Adrenal gland (tissue), 12 donors: ENCODE data around the gene CCDC186. TPM values are rescaled to one million over a fixed set of nuclear protein-coding genes. Genes with fewer than 3 reads are reported as not detected.

Source experiments
- DNase-seq, 7 donors: peaks; one replicate each; pipeline ENCODE4 v3.0.0-alpha.2; 2019 to 2020
- H3K27ac ChIP-seq, 5 donors: fragments of 200-600 bp; sonication (generic) in 4 of 5; 1 replicate in 3 of 5; 2 replicates in 2 of 5; pipeline versions ENCODE4 v1.5.1 to v1.8.0; 2016 to 2020; ENCODE audit warnings: mild to moderate bottlenecking in 1 of 5
- H3K27me3 ChIP-seq: fragments of 200-600 bp; 2 replicates; pipeline ENCODE4 v1.8.0; 2021
- H3K36me3 ChIP-seq, 2 donors: fragments of 200-600 bp; replicated peaks in 1 of 2; 1 replicate in 1 of 2; 2 replicates in 1 of 2; pipeline versions ENCODE4 v1.5.1 to v1.8.0; 2018 to 2022
- H3K4me1 ChIP-seq, 2 donors: fragments of 200-600 bp; replicated peaks in 1 of 2; 1 replicate in 1 of 2; 2 replicates in 1 of 2; pipeline versions ENCODE4 v1.5.1 to v1.8.0; 2018 to 2021
- H3K4me3 ChIP-seq, 4 donors: fragments of 200-600 bp; sonication (generic) in 3 of 4; one replicate each; pipeline ENCODE4 v1.5.1; 2016 to 2018
- H3K9me3 ChIP-seq, 3 donors: fragments of 200-600 bp; sonication (generic) in 1 of 3; replicated peaks in 1 of 3; 1 replicate in 2 of 3; 2 replicates in 1 of 3; pipeline versions ENCODE4 v1.5.1 to v1.8.0; 2016 to 2021
- POLR2A ChIP-seq, 2 donors: fragments of 450-650 bp; IDR thresholded peaks; one replicate each; pipeline ENCODE4 v1.6.1; 2017; ENCODE audit warnings: antibody characterized with exemption in 2 of 2, mild to moderate bottlenecking in 2 of 2, moderate library complexity in 1 of 2
- WGBS, 4 donors: extraction: QIAGEN DNeasy Blood & Tissue Kit in 2 of 4; methylation state at CpG; one replicate each; pipeline versions ENCODE4 v1.1.5 to v1.1.7; 2013 to 2017; 5-methylcytosine and 5-hydroxymethylcytosine counted together
- intact Hi-C, 2 donors: fragments of 100-400 bp; cut with DNase I; formaldehyde crosslinking; loops; one replicate each; pipeline versions ENCODE4 v1.14.1 to v1.15.0; 2022 to 2023
- polyA plus RNA-seq, 3 donors: library from polyadenylated mRNA; stranded (reverse); fragments of 200-250 nt in 2 of 3; fragments of 350-450 nt in 1 of 3; fragmentation: Illumina TruSeq in 1 of 3; extraction: RNeasy Lipid Tissue Mini Kit (QIAGEN cat#74804) in 1 of 3; gene quantifications; one replicate each; pipeline ENCODE4 v1.2.3, GENCODE V29; 2013 to 2014
- total RNA-seq, 9 donors: library from RNA; depleted of rRNA in 4 of 9; stranded (reverse); fragments of >200 nt in 4 of 9; fragments of 120-200 nt in 1 of 9; fragmentation: NEBNext Ultra II Directional in 1 of 9; extraction: Animal tissue kit (Norgen Biotek cat#: 25700) in 1 of 9; gene quantifications; one replicate each; pipeline versions ENCODE4 v1.1.0 to v1.2.4, GENCODE V29; 2013 to 2023
- TF ChIP-seq, protein P1 (sequence below), 6 experiments: fragments of 450-650 bp in 4 of 6; fragments of 200-600 bp in 2 of 6; sonication (generic) in 1 of 6; IDR thresholded peaks; 1 replicate in 5 of 6; 2 replicates in 1 of 6; pipeline versions ENCODE4 v1.5.1 to v1.8.0; 2016 to 2021; ENCODE audit warnings: antibody characterized with exemption in 6 of 6, mild to moderate bottlenecking in 2 of 6, moderate library complexity in 1 of 6
- donor health status: healthy with polysubstance abuse.
- donor health status: Bipolar disorder and iron deficiency.
- donor health status: DM: yes; HTN: yes; CAD: no.
- donor health status: DM: no; HTN: no; CAD: no.
- donor health status: DM: no; HTN: no; CAD: no.
- donor health status: DM: yes; HTN: yes; CAD: no.

Gene CCDC186
- total and polyA plus RNA-seq, 12 donors: 1.9 to 20.1 (median 16.8) TPM

DNA sequence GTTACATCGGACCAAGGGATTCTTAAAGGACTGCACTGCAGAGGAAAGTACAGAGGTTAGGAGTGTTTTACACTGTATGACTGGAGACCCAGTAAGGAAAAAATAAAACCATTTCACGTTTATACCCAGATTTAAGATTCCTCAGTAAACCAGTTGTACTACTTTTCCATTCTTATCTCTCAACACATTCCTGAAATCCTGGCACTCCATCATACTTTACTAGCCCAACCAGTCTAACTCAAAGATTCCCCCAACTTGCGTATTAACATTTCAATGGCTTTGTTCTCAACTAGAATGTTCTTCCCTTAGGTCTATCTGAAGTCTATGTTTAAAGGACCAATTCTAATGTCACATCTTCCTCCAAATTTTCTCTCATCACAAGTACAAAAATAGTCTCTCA is 8.0 kb downstream of the CCDC186 start:
- H3K27ac ChIP-seq: no peak overlapping the region
- 78 to 82% (median 81%) methylated on average over 3 of the region's 3 CpGs for WGBS, 4 donors

DNA sequence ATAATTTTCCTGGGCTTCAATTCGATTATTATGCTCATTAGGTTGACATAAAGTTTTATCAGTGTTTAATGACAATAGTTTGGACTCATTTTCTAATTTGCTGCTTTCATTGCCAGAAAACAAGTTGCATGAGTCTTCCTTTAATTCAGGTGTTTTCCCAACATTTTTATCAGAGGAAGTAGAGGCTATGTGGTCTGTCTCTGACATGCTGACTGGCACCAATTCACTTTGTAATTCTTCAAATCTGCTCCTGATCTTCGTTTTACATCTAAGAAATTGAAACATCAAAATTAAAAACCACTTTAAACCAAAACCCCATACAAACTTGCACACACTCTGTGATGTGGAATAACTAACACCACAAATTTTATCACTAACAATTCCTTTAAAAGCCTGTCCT is 10.9 kb downstream of the CCDC186 start:
- Histone ChIP-seq H3K4me3 (no peak overlapping the region), H3K36me3 (no peaks in the 10 kb centered on the region), H3K9me3 (no peaks in the 10 kb centered on the region), H3K27ac (no peak overlapping the region), H3K4me1 (peaks cover 0 to 10% of the 10 kb centered on the region in 2 donors), H3K27me3 (no peaks in the 10 kb centered on the region)
- no peak for TF ChIP-seq POLR2A (IDR thresholded peaks at IDR 0.05)
- TF ChIP-seq, protein P1, sequence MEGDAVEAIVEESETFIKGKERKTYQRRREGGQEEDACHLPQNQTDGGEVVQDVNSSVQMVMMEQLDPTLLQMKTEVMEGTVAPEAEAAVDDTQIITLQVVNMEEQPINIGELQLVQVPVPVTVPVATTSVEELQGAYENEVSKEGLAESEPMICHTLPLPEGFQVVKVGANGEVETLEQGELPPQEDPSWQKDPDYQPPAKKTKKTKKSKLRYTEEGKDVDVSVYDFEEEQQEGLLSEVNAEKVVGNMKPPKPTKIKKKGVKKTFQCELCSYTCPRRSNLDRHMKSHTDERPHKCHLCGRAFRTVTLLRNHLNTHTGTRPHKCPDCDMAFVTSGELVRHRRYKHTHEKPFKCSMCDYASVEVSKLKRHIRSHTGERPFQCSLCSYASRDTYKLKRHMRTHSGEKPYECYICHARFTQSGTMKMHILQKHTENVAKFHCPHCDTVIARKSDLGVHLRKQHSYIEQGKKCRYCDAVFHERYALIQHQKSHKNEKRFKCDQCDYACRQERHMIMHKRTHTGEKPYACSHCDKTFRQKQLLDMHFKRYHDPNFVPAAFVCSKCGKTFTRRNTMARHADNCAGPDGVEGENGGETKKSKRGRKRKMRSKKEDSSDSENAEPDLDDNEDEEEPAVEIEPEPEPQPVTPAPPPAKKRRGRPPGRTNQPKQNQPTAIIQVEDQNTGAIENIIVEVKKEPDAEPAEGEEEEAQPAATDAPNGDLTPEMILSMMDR (IDR thresholded peaks at IDR 0.05): no peak
- DNase-seq: no peak
- WGBS, 4 donors: 56 to 67% (median 65%) methylated on average over 2 of the region's 2 CpGs
- intact Hi-C loops: no loop called here

More for the DNA sequence above, 8.0 kb downstream of the CCDC186 start:
- peaks cover 0 to 10% of the 10 kb centered on the region in 2 donors for H3K4me1 ChIP-seq
- TF ChIP-seq POLR2A (IDR thresholded peaks at IDR 0.05): no peak
- TF ChIP-seq, protein P1 (IDR thresholded peaks at IDR 0.05): no peak
- no peak overlapping the region for H3K4me3 ChIP-seq
- H3K36me3 ChIP-seq: no peaks in the 10 kb centered on the region
- intact Hi-C loops: no loop called here
- H3K27me3 ChIP-seq: no peaks in the 10 kb centered on the region
- no peak for DNase-seq
- H3K9me3 ChIP-seq: no peaks in the 10 kb centered on the region

DNA sequence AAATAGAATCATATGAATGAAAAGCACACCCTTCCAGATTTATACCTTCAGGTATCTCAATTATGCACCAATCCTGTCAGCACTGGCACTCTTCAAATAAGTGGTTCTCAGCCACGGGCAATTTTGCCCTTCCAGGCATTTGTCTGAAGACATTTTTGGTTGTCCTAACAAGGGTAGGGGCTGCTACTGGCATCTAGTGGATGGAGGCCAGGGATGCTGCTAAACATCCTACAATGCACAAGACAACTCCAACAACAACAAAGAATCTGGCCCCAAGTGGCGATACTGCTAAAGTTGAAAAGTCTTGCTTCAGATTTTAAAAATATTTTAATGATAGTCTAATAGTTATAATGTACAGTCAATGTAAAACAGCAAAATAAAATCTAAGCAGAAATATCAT is 16.1 kb downstream of the CCDC186 start:
- intact Hi-C loops: no loop called here
- TF ChIP-seq, protein P1 (IDR thresholded peaks at IDR 0.05): no peak
- TF ChIP-seq POLR2A (IDR thresholded peaks at IDR 0.05): no peak
- WGBS, 4 donors: 92 to 97% (median 95%) methylated on average over 2 of the region's 2 CpGs
- H3K27ac ChIP-seq: no peak overlapping the region
- no peaks in the 10 kb centered on the region for H3K9me3 ChIP-seq
- H3K4me1 ChIP-seq: peaks cover 0 to 2% of the 10 kb centered on the region in 2 donors
- no peak for DNase-seq
- H3K27me3 ChIP-seq: no peaks in the 10 kb centered on the region
- H3K4me3 ChIP-seq: no peak overlapping the region
- peaks cover 0 to 14% of the 10 kb centered on the region in 2 donors for H3K36me3 ChIP-seq

DNA sequence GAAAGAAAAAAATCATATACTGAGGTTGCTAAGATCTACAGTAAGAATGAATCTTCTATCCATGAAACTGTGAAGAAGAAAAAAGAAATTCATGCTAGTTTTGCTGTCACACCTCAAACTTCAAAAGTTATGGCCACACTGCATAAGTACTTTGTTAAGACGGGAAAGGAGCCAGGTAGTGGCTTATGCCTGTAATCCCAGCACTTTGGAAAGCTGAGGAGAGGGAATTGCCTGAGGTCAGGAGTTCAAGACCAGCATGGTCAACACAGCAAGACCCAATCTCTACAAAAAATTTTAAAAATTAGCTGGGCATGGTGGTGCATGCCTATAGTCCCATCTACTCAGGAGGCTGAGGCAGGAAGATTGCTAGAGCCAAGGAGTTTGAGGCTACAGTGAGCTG is 22.1 kb downstream of the CCDC186 start:
- peaks cover 0 to 41% of the 10 kb centered on the region in 2 donors for H3K36me3 ChIP-seq
- TF ChIP-seq, protein P1 (IDR thresholded peaks at IDR 0.05): no peak
- TF ChIP-seq POLR2A (IDR thresholded peaks at IDR 0.05): no peak

More for the DNA sequence above, 22.1 kb downstream of the CCDC186 start:
- intact Hi-C loops: no loop called here
- Histone ChIP-seq H3K27ac (no peak overlapping the region), H3K9me3 (no peaks in the 10 kb centered on the region), H3K4me1 (no peaks in the 10 kb centered on the region), H3K4me3 (no peak overlapping the region), H3K27me3 (no peaks in the 10 kb centered on the region)
- 92 to 100% (median 95%) methylated on average over 1 of the region's 1 CpG for WGBS, 4 donors
- no peak for DNase-seq
